Measurements from ENCODE around the gene EDC4. TPM values are rescaled to one million over a fixed set of nuclear protein-coding genes. Genes with fewer than 3 reads are reported as not detected.

The EDC4 gene
- total and polyA plus RNA-seq, 9 of the 15 experiments (the other 6 are each of a cell fraction or from before 2014, with no cell fraction given) = 1.1 to 131 (median 74.0) TPM

GRCh38 chr16:67883872-67884261, 11.0 kb downstream of the EDC4 start:
- intact Hi-C loops (cut with micrococcal nuclease) = loop anchor here (1.0 to 10.0 kb wide), 2 partner anchors 44 to 161 kb away; no protein-coding TSS in a partner anchor
- Histone ChIP-seq H2AFZ (ENCODE audit: low read depth, low read length) (no peak overlapping the region), H3K4me3 (no peak overlapping the region), H3K4me2 (ENCODE audit: insufficient read depth, low read length) (no peak overlapping the region), H3K36me3 (ENCODE audit: control insufficient read depth, insufficient read depth, low read length) (peaks cover 63% of the 10 kb centered on the region; the same call in 2 of the 3 replicates), H4K20me1 (replicated peaks; ENCODE audit: control insufficient read depth, insufficient read depth, low read length) (peaks cover 19% of the 10 kb centered on the region), H3K27me3 (ENCODE audit: control insufficient read depth in 2 of 2, insufficient read depth in 2 of 2, low read length in 2 of 2) (no peaks in the 10 kb centered on the region), H3K9me1 (ENCODE audit: control insufficient read depth, insufficient read depth, low read length) (no peaks in the 10 kb centered on the region), H3K79me2 (ENCODE audit: control insufficient read depth, insufficient read depth, low read length) (no peaks in the 10 kb centered on the region), H3K9me3 (replicated peaks; ENCODE audit: control insufficient read depth, insufficient read depth, low read depth, low read length) (no peaks in the 10 kb centered on the region), H3K9ac (ENCODE audit: insufficient read depth in 1 of 2, low read depth in 2 of 2, low read length in 2 of 2) (no peak overlapping the region; a peak in 1 of 4 replicates), H3K27ac (ENCODE audit: extremely low read depth, low read depth, low read length) (no peak overlapping the region), H3K4me1 (replicated peaks in 1 of 2; ENCODE audit: control insufficient read depth in 2 of 2, insufficient read depth in 2 of 2, low read length in 2 of 2) (peaks cover 6 to 40% of the 10 kb centered on the region in 2 experiments; a peak in 4 of 5 replicates)
- in situ Hi-C loops (cut with MboI) = no loop called here
- ChIA-PET POLR2A (interaction anchor here (0.7 to 4.1 kb wide), 9 partner anchors 10 to 404 kb away, joined by 3 to 15 read pairs (median 3); partner anchors contain the start of gene EDC4), CTCF (ENCODE audit: low intra/inter-chr PET ratio) (interaction anchor here (0.6 to 4.0 kb wide), 6 partner anchors 34 to 156 kb away, joined by 3 to 35 read pairs (median 4); no protein-coding TSS in a partner anchor)
- DNase-seq (ENCODE audit: extremely low read depth in 1 of 4, low spot score in 3 of 4) = peak; percentile 62 to 77 (median 74)
- FAIRE-seq = peak; percentile 67
- ATAC-seq = peak; percentile 69
- BruUV-seq (replicated peaks) = no TSS peak
- 59% methylated on average over 11 of the region's 11 CpGs for WGBS (ENCODE audit: insufficient coverage, low coverage, missing lambda C conversion rate)
- TF ChIP-seq ZBTB12 (CRISPR knock-in tag; IDR thresholded peaks at IDR 0.05) (no peak), TARDBP (IDR thresholded peaks at IDR 0.05) (no peak), RBFOX2 (IDR thresholded peaks at IDR 0.05; ENCODE audit: low read depth, low read length) (no peak; the same call in 1 of the 2 replicates), ZNF224 (CRISPR knock-in tag; IDR thresholded peaks at IDR 0.05) (no peak), ZNF695 (CRISPR knock-in tag; IDR thresholded peaks at IDR 0.05) (no peak), ILK (tag; IDR thresholded peaks at IDR 0.05; ENCODE audit: borderline replicate concordance, low read depth) (no peak), ZNF324 (CRISPR knock-in tag; IDR thresholded peaks at IDR 0.05) (no peak), ZNF740 (CRISPR knock-in tag; IDR thresholded peaks at IDR 0.05) (peak; percentile 92), ZNF740 (tag; IDR thresholded peaks at IDR 0.05) (peak in 1 of 2 experiments; percentile 67; a peak in 1 of 4 replicates), ARID3B (CRISPR knock-in tag; IDR thresholded peaks at IDR 0.05; ENCODE audit: borderline replicate concordance) (no peak), CC2D1A (IDR thresholded peaks at IDR 0.05) (peak; percentile 38; the same call in 1 of the 2 replicates)
